Measurements from ENCODE around the gene DUSP12.
A peak's percentile ranks its signal among the peaks of the same experiment; 100 is the strongest.

Gene DUSP12

GRCh38 chr1:161709373-161709772 is 40.2 kb upstream of the DUSP12 start:
- in situ Hi-C loops (cut with MboI; ENCODE audit: low pct_unique_long_range_greater_than_20kb, low sequenced_read_pairs, unreplicated experiment), result loop anchor here (25.0 kb wide), 1 partner anchor 522 kb away; the partner anchor contains the start of genes ADAMTS4 and B4GALT3
- TF ChIP-seq CTCF (IDR thresholded peaks at IDR 0.05; ENCODE audit: extremely low read depth, insufficient read depth, missing control alignments), result no peak
- no peak for DNase-seq (ENCODE audit: low spot score)

DNA sequence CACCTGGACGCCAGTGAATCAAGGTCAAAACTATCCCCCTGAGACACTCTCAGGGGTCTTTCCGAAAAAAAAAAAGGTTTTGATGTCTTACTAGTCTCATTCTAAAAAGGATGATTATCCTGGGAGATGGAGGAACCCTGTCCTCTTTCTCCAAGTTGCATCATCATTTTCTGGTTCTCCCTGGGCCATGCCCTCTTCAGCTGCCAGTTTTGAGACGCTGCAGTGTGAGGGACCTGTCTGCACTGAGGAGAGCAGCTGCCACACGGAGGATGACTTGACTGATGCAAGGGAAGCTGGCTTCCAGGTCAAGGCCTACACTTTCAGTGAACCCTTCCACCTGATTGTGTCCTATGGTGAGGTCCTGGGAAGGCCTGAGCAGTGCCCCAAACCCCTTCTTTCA is 39.0 kb upstream of the DUSP12 start:
- no peak for TF ChIP-seq CTCF (IDR thresholded peaks at IDR 0.05; ENCODE audit: extremely low read depth, insufficient read depth, missing control alignments)
- DNase-seq (ENCODE audit: low spot score), result no peak
- in situ Hi-C loops (cut with MboI; ENCODE audit: low pct_unique_long_range_greater_than_20kb, low sequenced_read_pairs, unreplicated experiment), result loop anchor here (25.0 kb wide), 1 partner anchor 523 kb away; the partner anchor contains the start of genes ADAMTS4 and B4GALT3

DNA sequence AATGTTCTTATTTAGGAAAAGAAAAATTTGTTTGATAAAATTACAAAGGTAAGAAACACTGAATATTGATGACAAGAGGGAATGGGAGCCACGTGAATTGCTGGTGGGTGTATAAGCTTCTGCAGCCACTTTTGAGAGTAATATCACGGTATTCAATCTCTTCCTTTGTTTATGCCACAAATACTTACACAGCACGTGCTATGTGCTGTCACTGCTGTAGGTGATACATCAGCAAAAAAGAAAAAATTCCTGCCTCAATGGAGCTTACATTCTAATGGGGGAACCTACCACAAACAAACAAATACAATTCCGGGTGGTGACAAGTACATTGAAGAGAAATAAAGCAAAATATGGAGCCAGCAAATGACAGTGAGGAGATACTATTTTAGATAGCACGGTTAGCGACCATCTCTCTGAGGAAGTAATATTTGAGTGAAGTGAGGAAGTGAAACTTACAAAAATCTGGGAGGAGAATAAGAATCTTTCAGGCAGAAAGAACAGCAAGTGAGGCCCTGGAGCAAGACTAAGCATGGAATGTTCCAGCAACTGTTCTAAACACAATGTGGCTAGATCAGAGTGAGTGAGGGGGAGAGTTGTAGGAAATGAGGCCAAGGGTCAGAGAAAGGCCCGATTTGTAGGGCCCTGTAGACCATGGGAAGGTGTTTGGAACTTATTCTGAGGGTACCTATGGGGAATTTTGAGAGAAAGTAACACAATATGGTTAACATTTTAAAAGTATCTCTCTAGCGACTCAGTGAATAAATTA is 30.8 kb upstream of the DUSP12 start:
- TF ChIP-seq CTCF (IDR thresholded peaks at IDR 0.05; ENCODE audit: extremely low read depth, insufficient read depth, missing control alignments), result no peak
- in situ Hi-C loops (cut with MboI; ENCODE audit: low pct_unique_long_range_greater_than_20kb, low sequenced_read_pairs, unreplicated experiment), result loop anchor here (25.0 kb wide), 1 partner anchor 531 kb away; the partner anchor contains the start of genes ADAMTS4 and B4GALT3
- peak; percentile 17 for DNase-seq (ENCODE audit: low spot score)

GRCh38 chr1:161719325-161719611 is 30.3 kb upstream of the DUSP12 start:
- in situ Hi-C loops (cut with MboI; ENCODE audit: low pct_unique_long_range_greater_than_20kb, low sequenced_read_pairs, unreplicated experiment), result loop anchor here (25.0 kb wide), 1 partner anchor 532 kb away; the partner anchor contains the start of genes ADAMTS4 and B4GALT3
- DNase-seq (ENCODE audit: low spot score), result no peak
- no peak for TF ChIP-seq CTCF (IDR thresholded peaks at IDR 0.05; ENCODE audit: extremely low read depth, insufficient read depth, missing control alignments)

DNA sequence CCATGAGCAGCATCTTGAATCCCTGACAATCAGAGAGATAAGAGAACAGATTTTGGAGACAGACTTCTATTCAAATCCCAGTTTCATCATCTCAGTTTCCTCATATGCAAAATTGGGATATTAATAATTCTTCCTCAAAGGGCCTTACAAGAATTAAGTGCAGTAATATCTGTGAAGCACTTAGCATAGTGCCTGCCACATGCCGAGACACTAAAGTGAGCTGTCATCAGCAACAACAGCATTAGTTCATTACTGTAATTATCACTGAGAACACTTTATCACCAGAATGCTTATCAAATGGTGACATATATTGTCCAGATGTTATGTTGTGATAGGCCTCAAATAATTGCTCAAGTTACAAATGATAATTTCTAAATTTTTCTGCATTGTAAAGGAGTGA is 29.2 kb upstream of the DUSP12 start:
- DNase-seq (ENCODE audit: low spot score), result no peak
- in situ Hi-C loops (cut with MboI; ENCODE audit: low pct_unique_long_range_greater_than_20kb, low sequenced_read_pairs, unreplicated experiment), result loop anchor here (25.0 kb wide), 1 partner anchor 533 kb away; the partner anchor contains the start of genes ADAMTS4 and B4GALT3
- TF ChIP-seq CTCF (IDR thresholded peaks at IDR 0.05; ENCODE audit: extremely low read depth, insufficient read depth, missing control alignments), result no peak

DNA sequence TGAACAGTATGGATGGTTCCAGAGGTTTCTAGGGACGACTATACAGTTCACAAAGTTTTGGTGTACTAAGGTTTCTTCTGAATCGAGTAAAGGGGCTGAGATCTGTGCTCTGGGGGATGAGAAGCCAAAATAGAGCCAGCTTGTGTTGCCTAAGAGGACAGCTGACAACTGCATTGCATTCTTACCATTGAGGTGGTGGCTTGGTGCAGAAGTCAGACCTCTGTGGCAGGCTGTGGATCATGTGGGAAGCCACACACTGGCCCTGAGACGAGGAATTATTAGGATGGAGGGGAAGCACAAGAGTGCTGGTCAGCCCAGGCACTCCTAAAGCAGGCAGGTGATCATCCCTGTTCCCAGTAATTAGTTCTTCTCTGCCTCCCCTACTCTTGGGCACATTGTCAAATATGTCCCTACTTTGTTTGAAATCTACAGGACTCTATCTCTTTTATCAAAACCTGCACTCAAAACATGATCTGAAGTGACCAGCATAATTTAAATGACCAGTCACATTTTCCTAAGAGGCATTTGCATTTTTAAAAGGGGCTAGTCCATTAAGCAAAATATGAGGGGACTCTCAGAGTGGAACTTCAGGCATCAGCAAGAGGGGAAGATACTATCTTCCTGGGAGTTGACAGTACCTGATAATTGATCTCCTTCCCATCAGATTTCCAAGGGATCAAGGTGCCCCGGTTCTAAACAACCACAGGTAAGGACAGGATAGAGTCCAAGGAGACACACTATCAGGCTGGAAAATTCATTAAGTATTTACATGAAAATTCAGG is 28.4 kb upstream of the DUSP12 start, which contains the start of gene FCRLB:
Gene FCRLB (plus strand): TSS at position 589 of the 782 bp plus-strand sequence. CDS start 1,129 bp downstream, outside the sequence.
- in situ Hi-C loops (cut with MboI; ENCODE audit: low pct_unique_long_range_greater_than_20kb, low sequenced_read_pairs, unreplicated experiment), result loop anchor here (25.0 kb wide), 1 partner anchor 534 kb away; the partner anchor contains the start of genes ADAMTS4 and B4GALT3
- no peak for DNase-seq (ENCODE audit: low spot score)

More for the DNA sequence above, 28.4 kb upstream of the DUSP12 start, which contains the start of gene FCRLB:
- no peak for TF ChIP-seq CTCF (IDR thresholded peaks at IDR 0.05; ENCODE audit: extremely low read depth, insufficient read depth, missing control alignments)

All from GM13977 (cell line).